GM12864 (cell line): ENCODE measurements around the gene RFTN1.

ENCODE experiments used
- DNase-seq: peaks from one replicate; pipeline ENCODE4 v3.0.0-alpha.2; 2011; ENCODE audit warnings: low read depth
- H3K4me3 ChIP-seq: 2 replicates; pipeline ENCODE4 v1.5.1; 2011; ENCODE audit warnings: mild to moderate bottlenecking, low read depth, low read length, control low read depth
- TF ChIP-seq, protein P1 (sequence below): IDR thresholded peaks from 2 replicates; pipeline ENCODE4 v1.5.1; 2011; ENCODE audit warnings: low read depth, mild to moderate bottlenecking, moderate library complexity, low read length, control low read depth, inconsistent platforms; ENCODE audit errors: missing control alignments

Gene RFTN1

GRCh38 chr3:16361087-16361486 is 152.4 kb downstream of the RFTN1 start:
- H3K4me3 ChIP-seq: no peak overlapping the region
- TF ChIP-seq, protein P1, sequence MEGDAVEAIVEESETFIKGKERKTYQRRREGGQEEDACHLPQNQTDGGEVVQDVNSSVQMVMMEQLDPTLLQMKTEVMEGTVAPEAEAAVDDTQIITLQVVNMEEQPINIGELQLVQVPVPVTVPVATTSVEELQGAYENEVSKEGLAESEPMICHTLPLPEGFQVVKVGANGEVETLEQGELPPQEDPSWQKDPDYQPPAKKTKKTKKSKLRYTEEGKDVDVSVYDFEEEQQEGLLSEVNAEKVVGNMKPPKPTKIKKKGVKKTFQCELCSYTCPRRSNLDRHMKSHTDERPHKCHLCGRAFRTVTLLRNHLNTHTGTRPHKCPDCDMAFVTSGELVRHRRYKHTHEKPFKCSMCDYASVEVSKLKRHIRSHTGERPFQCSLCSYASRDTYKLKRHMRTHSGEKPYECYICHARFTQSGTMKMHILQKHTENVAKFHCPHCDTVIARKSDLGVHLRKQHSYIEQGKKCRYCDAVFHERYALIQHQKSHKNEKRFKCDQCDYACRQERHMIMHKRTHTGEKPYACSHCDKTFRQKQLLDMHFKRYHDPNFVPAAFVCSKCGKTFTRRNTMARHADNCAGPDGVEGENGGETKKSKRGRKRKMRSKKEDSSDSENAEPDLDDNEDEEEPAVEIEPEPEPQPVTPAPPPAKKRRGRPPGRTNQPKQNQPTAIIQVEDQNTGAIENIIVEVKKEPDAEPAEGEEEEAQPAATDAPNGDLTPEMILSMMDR: no peak
- no peak for DNase-seq

DNA sequence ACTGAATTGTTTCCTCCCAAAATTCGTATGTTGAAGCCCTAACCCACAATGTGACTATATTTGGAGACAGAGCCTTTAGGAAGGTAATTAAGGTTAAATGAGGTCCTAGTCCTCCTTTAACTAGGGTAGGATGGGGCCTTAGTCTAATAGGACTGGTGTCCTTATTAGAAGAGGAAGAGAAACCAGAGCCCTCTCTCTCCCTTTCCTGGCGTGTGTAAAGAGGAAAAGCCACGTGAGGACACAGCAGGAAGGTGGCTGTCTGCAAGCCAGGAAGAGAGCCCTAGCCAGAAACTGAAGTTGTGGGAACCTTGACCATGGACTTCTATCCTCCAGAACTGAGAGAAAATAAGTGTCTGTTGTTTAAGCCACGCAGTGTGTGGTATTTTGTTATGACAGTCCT is 154.2 kb downstream of the RFTN1 start:
- no peak overlapping the region for H3K4me3 ChIP-seq
- no peak for DNase-seq
- TF ChIP-seq, protein P1: no peak

- TF ChIP-seq, protein P1: no peak
- no peak for DNase-seq
- no peak overlapping the region for H3K4me3 ChIP-seq
Observed at GRCh38 chr3:16358336-16358735, 155.2 kb downstream of the RFTN1 start.

DNA sequence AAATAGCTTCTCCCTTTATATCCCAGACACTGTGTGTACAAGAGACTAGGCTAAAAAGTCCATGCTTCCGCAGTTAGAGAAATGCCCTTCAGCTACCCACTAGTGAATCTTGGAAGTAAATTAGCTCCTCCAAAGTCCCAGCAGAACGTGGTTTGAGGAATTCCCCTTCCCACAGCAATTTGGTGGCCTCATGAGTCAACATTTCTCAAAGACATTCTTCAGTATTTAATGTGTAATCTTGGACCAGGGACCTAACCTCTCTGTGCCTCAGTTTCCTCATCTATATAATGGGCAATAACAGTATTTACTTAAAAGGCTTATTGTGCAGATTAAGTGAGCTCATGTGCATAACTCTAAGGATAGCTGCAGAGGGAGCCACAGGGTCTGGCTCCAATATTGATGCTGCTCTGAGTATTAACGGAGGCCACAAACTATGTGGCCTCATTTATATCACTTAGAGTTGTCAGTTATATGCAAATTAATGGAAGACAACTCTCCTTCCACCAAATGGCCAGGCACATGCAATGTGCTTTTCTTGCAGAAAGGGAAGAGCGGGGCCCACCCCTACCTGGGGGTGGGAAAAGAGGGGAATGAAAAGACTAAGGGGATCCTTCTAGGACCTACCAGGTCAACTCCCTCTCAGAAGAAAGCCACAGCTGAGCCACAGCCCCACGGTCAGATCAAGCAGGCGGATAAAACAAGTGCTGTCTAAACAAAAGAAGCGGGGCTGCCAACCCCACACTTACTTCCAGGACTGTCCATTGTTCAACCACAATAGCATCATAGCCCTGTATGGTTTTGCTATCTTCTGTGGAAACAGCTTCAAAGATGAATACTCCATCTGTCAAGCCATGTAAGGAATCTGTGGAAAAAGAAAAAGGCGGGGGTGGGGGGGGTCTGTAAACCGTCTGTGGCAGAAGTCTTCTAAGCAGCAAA is 156.0 kb downstream of the RFTN1 start:
- H3K4me3 ChIP-seq: no peak overlapping the region
- TF ChIP-seq, protein P1: no peak
- DNase-seq: no peak

DNA sequence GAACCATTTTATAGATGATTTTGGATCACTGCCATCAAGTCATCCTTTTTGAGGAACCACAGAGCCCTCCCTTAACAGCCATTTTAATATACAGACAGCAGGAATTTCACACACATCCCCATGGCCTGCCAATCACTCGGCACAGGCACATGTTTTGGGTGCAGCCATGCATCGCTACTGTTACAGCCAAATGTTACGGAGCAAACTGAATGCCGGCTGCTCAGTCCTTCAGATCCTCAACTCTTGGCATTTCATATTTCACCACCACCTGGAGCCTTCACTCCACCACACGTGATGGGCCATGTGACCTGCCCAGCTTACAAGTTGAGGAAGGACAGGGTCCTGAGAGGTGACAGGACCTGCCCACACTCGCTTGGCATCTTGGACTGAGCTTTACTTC is 157.7 kb downstream of the RFTN1 start:
- DNase-seq: no peak
- TF ChIP-seq, protein P1: no peak
- no peak overlapping the region for H3K4me3 ChIP-seq

DNA sequence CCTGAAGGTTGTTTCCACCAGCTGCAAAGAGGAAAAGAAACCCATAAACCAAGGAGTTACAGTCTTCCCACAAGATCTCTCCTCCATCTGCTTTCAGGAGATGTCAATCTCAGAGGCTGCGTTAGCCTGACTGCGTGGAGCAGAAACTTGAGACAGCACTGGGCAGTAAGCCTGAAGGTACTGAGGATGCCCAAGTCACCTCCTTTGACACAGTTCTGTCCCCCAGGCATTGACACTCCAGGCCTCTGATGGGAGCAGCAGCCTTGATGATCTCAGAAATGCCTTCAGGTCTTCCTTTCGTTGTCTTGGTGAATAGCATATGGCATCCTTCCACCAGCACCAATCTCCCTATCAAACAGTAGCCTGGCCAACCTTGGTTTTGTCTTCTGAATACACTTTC is 159.2 kb downstream of the RFTN1 start:
- TF ChIP-seq, protein P1: no peak
- no peak overlapping the region for H3K4me3 ChIP-seq
- no peak for DNase-seq

DNA sequence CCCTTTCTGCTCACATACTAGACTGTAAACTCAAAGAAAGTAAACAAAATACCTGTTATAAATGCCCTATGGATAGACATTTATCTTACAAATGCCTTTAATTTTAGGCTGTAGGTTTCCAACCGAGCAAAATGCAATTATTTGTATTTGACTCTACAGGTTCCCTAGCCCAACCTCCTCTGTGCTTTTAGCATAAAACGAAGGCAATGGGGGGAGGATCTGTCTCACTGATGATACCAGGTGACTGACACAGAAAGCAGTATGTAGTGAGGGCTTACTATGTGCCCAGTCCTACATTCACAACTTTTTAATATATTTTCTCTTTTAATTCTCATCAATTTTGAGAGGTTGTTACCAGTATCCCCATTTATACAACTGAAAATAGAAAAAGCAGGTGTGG is 161.1 kb downstream of the RFTN1 start:
- no peak for DNase-seq
- H3K4me3 ChIP-seq: no peak overlapping the region
- TF ChIP-seq, protein P1: no peak
